Measurements from ENCODE around the gene KRT6A.
"Not testable (repeated sequence)": the region's sequence is repeated elsewhere in the genome, so short reads cannot be mapped to it uniquely, and the experiment has no call there.

Gene KRT6A

GRCh38 chr12:52502877-52503276 lies 9.8 kb upstream of the KRT6A start:
- DNase-seq (ENCODE audit: low read depth in 2 of 2), result no peak

DNA sequence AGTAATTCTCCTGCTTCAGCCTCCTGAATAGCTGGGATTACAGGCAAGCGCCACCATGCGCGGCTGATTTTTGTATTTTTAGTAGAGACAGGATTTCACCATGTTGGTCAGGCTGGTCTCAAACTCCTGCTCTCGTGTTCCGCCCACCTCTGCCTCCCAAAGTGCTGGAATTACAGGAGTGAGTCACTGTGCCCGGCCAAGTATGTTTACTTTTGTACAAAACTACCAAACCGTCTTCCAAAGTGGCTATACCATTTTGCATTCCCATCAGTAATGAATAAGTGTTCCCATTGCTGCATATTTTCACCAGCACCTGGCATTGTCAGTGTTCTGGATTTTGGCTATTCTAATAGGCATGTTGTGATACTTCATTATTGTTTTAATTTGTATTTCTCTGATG lies 8.4 kb upstream of the KRT6A start:
- DNase-seq (ENCODE audit: low read depth in 2 of 2), result no peak

DNA sequence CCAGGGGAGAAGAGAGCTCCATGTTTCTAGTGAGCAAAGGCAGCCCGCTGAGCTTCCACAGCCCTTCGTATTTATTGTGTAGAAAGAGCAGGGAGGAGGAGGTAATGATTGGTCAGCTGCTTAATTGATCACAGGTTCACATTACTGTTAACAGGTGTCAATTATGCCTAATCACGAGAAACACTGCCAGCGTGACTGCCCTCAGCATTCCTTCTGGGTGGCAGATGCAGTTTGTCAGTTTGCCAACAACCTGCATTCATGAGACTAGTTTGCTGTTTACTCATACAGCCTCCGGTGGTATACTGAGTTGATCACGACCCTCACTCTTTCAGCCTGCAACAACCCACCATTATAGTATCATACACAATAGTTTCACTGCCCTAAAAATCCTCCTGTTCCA lies 7.5 kb upstream of the KRT6A start:
- DNase-seq (ENCODE audit: low read depth in 2 of 2), result not testable (repeated sequence)

GRCh38 chr12:52499806-52500560 lies 6.9 kb upstream of the KRT6A start:
- DNase-seq (ENCODE audit: low read depth in 2 of 2), result no peak

DNA sequence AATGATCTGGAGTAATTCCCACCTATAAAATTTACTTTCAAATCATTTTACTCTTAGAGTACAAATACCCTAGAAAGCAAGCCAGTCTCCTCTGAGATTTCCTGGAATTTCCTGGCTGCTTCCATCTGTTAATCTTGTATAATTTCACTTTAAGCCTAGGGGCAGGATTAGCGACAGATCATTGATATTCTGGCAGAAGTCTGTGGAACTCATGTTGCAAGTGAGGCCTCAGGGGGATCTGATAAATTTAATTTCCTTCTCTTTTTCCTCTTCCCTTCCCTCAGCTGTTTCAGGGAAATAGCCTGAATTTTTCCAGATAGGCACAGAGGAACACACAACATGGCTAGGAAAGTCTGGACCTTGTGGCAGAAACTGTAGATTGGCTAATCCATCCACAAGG lies 5.9 kb upstream of the KRT6A start:
- DNase-seq (ENCODE audit: low read depth in 2 of 2), result no peak

DNA sequence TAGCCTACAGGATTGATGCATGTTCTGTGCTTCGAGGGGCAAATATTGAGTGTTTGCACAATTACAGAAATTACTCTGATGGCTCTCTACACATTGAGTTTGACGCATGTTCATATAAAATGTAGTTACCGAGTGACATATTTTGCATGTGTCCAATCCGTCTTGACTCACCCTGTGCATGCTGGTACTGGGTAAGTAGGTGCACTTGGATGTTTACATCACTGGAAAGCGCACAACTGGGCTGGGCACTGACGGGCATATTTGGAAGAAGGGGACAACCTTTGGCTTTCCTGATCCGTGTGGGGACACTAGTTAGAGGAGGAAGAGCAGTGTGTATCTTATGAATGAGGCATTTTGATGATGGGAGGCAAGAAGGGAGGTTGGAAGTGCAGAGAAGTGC lies 4.9 kb upstream of the KRT6A start:
- no peak for DNase-seq (ENCODE audit: low read depth in 2 of 2)

- DNase-seq (ENCODE audit: low read depth in 2 of 2), result no peak
Measured at GRCh38 chr12:52496590-52497071, 3.6 kb upstream of the KRT6A start.

DNA sequence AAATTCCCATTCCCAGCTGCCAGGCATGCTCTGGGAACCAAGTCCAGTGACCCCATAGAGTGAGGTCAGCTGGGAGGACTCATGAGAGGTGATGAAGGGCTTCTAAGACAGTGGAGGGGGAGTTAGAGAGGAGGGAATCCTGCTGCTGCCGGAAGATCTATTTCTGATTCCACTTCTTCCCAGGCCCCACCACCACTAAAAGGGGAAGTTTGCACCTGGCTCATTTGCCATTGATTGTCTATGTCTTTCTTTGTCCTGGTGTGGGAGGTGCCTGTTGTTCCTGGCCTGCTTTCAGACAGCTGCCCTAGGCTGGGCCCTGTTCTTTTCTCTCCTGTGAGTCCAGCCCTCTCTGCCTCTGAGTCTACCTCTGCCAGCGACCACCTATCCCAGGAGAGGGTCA lies 3.0 kb upstream of the KRT6A start:
- no peak for DNase-seq (ENCODE audit: low read depth in 2 of 2)

GRCh38 chr12:52495389-52495788 lies 2.3 kb upstream of the KRT6A start:
- DNase-seq (ENCODE audit: low read depth in 2 of 2), result no peak

- DNase-seq (ENCODE audit: low read depth in 2 of 2), result no peak
Measured at GRCh38 chr12:52494518-52494917, 1.5 kb upstream of the KRT6A start.

DNA sequence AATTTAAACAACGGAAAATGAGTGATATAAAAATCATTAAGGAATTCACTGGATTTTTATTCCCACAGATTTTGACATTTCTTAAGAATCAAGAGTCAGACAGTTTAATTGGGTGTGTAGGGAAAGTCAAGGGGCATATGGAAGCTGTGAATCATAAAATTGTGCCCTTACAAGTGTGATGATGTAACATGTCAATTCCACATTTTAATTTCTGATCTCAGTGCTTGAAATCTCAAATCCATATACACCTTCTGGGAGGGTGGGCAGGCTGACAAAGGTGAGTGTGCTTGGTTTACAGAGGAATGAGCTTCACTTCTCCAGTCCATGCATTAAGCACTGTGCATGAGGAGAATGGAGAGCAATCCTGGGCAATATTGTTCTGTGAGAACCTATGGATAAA lies 1.0 kb upstream of the KRT6A start:
- no peak for DNase-seq (ENCODE audit: low read depth in 2 of 2)

GRCh38 chr12:52492405-52492804 lies 652 bp downstream of the KRT6A start:
- not testable (repeated sequence) for DNase-seq (ENCODE audit: low read depth in 2 of 2)

- not testable (repeated sequence) for DNase-seq (ENCODE audit: low read depth in 2 of 2)
Measured at GRCh38 chr12:52491495-52491894, 1.6 kb downstream of the KRT6A start.

DNA sequence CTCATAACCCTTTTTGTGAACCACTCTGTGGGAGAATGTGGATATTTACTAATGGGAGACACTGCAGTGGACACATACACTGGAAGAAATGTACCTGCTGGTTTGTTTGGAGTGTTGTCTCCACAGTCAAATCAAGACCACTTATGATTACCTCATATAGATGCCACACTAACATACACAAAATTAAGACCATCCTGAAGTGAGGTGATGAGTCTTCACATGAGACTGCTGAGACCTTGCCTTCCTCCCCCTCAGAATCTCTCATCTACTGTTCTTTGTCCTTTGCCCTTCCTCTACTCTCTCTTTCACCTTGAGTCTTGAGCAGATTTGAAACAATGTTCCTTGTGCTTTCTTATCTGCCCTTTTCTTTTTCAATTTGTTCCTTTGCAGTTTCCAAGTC lies 4.3 kb downstream of the KRT6A start:
- DNase-seq (ENCODE audit: low read depth in 2 of 2), result no peak

GRCh38 chr12:52487744-52488443 lies 5.2 kb downstream of the KRT6A start:
- not testable (repeated sequence) for DNase-seq (ENCODE audit: low read depth in 2 of 2)

- DNase-seq (ENCODE audit: low read depth in 2 of 2), result no peak
Measured at GRCh38 chr12:52487211-52487610, 5.8 kb downstream of the KRT6A start.

DNA sequence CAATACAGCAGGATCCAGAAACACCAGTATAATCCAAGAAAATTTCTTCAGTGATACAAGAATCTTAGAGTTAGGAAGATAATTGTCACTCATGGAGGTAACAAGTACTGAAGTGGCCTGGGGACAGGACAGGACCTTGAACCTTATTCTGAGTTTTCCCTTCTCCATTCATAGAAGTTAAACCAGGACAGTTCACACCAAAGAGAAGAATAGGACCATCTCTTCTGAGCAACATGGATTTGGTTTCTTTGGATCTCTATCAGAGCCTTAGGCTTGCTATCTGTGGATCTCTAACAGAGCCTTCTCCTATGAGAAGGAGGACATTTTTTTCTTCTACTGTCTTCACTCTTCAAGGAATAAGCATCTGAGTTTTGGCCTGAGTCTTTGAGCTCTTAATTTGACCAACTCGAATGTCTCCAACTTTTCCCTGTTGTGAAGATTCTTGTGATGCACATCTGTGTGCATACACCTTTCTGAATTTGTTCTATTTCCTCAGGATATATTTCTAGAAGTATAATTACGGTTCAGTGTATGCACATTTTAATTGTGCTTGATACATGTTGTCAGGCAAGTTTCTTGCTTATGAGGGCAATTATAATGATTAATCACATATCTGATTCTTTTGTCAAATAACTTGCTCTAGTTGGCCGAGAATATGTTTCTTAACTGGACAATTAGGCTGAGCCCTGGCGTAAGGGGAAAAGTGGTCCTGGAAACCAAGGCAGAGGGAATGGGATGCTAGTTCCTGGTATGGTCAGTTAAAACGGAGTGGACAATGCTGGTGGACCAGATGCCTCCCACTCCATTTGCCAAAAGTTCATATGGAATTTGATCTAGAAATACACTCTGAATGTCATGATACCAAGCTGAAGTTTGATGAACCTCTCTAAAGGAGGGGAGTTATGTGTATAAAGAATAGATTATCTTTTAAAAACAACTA lies 6.6 kb downstream of the KRT6A start:
- DNase-seq (ENCODE audit: low read depth in 2 of 2), result no peak

- DNase-seq (ENCODE audit: low read depth in 2 of 2), result no peak
Measured at GRCh38 chr12:52480073-52480472, 13.0 kb downstream of the KRT6A start.

DNA sequence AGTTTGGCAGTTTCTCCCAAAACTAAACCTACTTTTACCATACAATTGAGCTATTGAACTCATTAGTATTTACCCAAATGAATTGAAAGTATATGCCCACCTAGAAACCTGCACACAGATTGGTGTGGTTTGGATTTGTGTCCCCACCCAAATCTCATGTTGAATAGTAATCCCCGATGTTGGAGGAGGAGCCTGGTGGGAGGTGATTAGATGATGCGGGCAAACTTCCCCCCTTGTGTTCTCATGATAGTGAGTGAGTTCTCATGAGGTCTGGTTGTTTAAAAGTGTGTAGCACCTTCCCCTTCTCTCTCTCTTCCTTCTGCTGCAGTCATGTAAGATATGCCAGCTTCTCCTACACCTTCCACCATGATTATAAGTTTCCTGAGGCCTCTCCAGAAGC lies 15.4 kb downstream of the KRT6A start:
- no peak for DNase-seq (ENCODE audit: low read depth in 2 of 2)

DNA sequence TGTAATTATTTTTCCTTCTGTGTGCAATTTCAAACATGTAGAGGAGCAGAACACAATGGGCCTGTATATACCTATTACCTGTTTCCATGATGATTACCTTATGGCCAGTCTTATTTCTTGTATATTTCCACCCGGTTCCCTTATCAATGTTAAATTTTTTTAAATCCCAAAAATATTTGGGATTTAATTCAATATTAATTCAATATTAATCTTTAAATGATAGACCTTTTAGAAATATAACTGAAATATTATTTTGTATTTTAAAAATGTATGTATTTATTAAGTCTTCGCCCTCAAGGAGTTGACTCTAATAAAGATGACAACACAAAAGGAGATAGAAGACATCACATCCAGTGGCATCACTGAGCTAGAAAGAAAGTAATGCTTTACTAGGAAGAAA lies 18.8 kb downstream of the KRT6A start:
- no peak for DNase-seq (ENCODE audit: low read depth in 2 of 2)

GRCh38 chr12:52473768-52474167 lies 19.3 kb downstream of the KRT6A start, which contains the start of gene KRT6C:
Gene KRT6C, minus strand, starts transcription at chr12:52473805. Its CDS starts 68 bp downstream, at chr12:52473737.
- no peak for DNase-seq (ENCODE audit: low read depth in 2 of 2)

DNA sequence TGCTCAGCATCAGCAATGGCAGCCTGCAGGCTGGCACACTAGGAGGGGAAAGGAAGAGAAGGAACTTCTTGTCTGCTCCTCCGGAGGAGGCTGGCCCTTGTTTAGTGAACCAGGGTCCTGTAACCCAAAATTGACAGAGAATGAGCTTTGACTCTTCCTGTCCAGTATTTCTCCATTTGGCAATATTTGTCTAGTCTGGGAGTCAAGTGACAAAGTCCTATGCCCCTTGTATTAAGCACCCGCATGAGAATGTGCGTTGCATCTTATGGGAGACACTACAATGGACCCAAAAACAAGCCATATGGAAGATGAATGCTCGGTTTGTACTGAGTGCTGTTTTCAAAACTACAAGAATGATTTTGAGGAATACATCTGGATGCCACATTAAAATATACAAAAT lies 23.2 kb downstream of the KRT6A start:
- DNase-seq (ENCODE audit: low read depth in 2 of 2), result no peak

All from stimulated activated CD8-positive, alpha-beta memory T cell treated with anti-CD3 and anti-CD28 coated beads, Interleukin-2, amount 100 ng/mL, for 1 hour (primary cell).